Esophagus muscularis mucosa (tissue), 4 donors: ENCODE results near the gene HTR4.

Experiments used
- CTCF ChIP-seq, 3 experiments: fragments of 200-600 bp in 2 of 3; fragments of 450-650 bp in 1 of 3; sonication (generic) in 2 of 3; IDR thresholded peaks; one replicate each; pipeline ENCODE4 v1.5.1; 2017 to 2019; ENCODE audit warnings: antibody characterized with exemption in 3 of 3, mild to moderate bottlenecking in 2 of 3, moderate library complexity in 1 of 3
- EP300 ChIP-seq: sonication (generic); formaldehyde crosslinking; IDR thresholded peaks from one replicate; pipeline ENCODE4 v1.6.1; 2017; ENCODE audit warnings: antibody characterized with exemption
- POLR2A ChIP-seq: fragments of 450-650 bp; IDR thresholded peaks from one replicate; pipeline ENCODE4 v1.6.1; 2017; ENCODE audit warnings: antibody characterized with exemption, moderate library complexity, mild to moderate bottlenecking, low read depth
- POLR2AphosphoS5 ChIP-seq, 2 donors: sonication (generic); formaldehyde crosslinking; IDR thresholded peaks; one replicate each; pipeline ENCODE4 v1.6.1; 2017; ENCODE audit warnings: antibody characterized with exemption in 2 of 2

GRCh38 chr5:148524721-148525120, 129.6 kb downstream of the HTR4 start:
- TF ChIP-seq CTCF (IDR thresholded peaks at IDR 0.05) (no peak), EP300 (no peak), POLR2AphosphoS5 (IDR thresholded peaks at IDR 0.05) (no peak), POLR2A (no peak)
